ENCODE data around the gene TREML2.

DNA sequence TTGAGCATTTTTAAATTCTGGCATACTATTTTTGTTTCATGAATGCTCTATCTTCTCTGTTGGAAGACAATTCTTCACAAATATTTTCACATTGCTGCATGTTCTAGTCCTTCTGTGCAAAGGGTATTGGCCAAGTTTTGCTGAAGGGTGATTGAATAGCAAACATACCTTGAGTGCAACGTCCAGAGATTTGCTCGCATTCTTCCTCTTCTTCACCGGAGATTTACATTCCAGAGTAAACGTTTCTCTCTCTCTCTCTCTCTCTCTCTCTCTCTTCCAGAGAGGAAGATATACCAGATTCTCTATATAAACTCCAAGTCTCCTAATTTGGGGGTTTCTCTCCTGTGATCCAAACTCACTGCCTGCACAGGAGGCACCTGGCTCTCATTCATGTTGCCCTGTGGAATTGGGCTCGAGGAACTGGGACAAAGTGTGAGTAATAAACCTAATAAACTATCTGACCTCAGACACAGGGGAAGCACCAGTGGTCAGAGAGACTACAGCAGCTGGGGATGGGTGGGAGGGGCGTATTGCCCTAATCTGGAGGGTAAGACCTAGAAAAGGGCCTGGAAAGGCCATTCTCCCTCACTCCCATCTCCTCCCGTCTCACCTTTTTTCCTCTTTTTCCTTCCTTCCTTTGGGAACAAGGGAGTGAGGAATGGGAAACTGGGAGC, 45.7 kb downstream of the TREML2 start:
- TF ChIP-seq, protein P1, sequence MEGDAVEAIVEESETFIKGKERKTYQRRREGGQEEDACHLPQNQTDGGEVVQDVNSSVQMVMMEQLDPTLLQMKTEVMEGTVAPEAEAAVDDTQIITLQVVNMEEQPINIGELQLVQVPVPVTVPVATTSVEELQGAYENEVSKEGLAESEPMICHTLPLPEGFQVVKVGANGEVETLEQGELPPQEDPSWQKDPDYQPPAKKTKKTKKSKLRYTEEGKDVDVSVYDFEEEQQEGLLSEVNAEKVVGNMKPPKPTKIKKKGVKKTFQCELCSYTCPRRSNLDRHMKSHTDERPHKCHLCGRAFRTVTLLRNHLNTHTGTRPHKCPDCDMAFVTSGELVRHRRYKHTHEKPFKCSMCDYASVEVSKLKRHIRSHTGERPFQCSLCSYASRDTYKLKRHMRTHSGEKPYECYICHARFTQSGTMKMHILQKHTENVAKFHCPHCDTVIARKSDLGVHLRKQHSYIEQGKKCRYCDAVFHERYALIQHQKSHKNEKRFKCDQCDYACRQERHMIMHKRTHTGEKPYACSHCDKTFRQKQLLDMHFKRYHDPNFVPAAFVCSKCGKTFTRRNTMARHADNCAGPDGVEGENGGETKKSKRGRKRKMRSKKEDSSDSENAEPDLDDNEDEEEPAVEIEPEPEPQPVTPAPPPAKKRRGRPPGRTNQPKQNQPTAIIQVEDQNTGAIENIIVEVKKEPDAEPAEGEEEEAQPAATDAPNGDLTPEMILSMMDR (conservative IDR thresholded peaks at IDR 0.05), result no peak
- no peak for TF ChIP-seq EZH2 (IDR thresholded peaks at IDR 0.05; ENCODE audit: low read depth)
